Astrocyte of the spinal cord (primary cell): ENCODE measurements around the gene REV3L.
"Not testable (repeated sequence)": the region's sequence is repeated elsewhere in the genome, so short reads cannot be mapped to it uniquely, and the experiment has no call there.

Experiments used
- DNase-seq: peaks from one replicate; pipeline ENCODE4 v3.0.0; 2011; ENCODE audit warnings: low read depth, low spot score
- H3K4me3 ChIP-seq: 2 replicates; pipeline ENCODE4 v1.5.1; 2011; ENCODE audit warnings: low read depth, mild to moderate bottlenecking, low read length, moderate library complexity
- CTCF ChIP-seq: IDR thresholded peaks from 2 replicates; pipeline ENCODE4 v1.5.1; 2012; ENCODE audit warnings: low read depth, mild to moderate bottlenecking, low read length, inconsistent platforms
- in situ Hi-C: cut with HindIII; loops from 2 replicates; pipeline ENCODE4 v1.10.0; 2017; ENCODE audit warnings: low sequenced_read_pairs

The REV3L gene

GRCh38 chr6:111478749-111479148, 4.3 kb downstream of the REV3L start:
- in situ Hi-C loops, result no loop called here
- DNase-seq, result peak; percentile 79
- no peak overlapping the region for H3K4me3 ChIP-seq
- peak; percentile 50 for TF ChIP-seq CTCF

DNA sequence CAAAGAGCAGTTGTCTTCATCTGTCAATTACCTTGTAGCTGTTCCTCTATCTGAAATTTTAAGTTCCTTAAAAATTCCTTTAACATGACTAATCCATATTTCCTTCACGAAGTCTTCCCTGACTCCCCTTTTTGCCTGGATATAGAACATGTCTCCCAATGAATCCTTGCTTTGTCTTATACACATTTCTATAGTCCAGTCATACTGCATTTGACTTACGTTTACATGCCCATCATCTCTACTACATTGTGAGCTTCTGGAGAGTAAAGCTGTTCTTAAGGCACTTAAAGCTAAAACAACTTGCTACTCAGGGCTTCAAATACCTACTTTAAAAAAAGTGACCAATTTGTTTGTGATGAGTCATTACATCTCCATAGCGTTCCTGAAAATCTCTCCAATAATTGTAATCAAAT, 4.9 kb downstream of the REV3L start:
- DNase-seq, result peak; percentile 55
- in situ Hi-C loops, result no loop called here
- no peak for TF ChIP-seq CTCF
- no peak overlapping the region for H3K4me3 ChIP-seq

- in situ Hi-C loops, result no loop called here
- H3K4me3 ChIP-seq, result no peak overlapping the region
- DNase-seq, result no peak
- TF ChIP-seq CTCF, result no peak
Measured at GRCh38 chr6:111477481-111477938, 5.5 kb downstream of the REV3L start.

DNA sequence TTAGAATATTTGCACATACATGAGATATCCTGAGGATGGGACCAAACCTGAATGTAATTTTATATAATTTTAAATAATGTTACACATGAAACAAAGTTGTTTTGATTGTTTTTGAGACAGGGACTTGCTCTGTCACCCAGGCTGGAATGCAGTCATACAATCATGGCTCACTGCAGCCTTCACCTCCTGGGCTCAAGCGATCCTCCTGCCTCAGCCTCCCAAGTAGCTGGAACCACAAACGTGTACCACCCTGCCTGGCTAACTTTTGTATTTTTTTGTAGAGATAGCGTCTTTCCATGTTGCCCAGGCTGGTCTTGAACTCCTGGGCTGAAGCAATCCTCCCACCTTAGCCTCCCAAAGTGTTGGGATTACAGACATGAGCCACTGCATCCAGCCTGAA, 7.0 kb downstream of the REV3L start:
- H3K4me3 ChIP-seq, DNase-seq, in situ Hi-C loops: not testable (repeated sequence)

DNA sequence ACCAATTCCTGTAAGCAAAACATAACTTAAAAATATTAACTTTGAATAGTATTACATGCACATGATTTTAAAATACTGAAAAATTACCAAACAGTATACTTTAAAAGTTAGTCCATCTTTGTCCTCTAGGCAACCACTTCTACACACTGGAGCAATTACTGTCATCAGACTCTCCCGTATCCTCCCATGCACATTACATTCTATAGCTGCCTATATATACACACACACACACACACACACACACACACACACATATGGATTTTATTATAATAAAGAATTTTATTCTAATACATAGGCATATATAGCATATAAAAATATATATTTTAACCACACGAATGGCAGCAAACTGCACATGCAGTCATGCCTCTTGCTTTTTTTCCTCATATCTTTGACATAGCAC, 8.2 kb downstream of the REV3L start:
- TF ChIP-seq CTCF, result no peak
- in situ Hi-C loops, result no loop called here
- no peak for DNase-seq
- H3K4me3 ChIP-seq, result no peak overlapping the region

DNA sequence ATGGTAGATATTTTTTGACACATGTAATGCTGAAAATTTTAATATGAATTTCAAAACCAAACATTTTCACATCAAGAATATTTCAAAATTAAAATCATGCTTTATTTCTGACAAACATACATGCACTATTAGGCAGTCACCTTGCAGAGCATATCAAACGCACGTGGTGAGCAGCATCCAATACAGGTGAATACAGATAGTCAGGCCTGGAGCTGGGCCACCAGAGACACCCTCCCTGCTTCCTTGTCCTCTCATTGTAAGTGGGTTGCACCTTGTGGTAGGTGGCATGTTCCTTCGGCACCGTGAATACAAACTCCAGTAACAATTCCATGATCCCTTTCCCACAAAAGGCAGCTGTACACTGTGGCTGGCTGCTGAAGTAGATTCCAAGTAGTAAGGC, 8.9 kb downstream of the REV3L start:
- TF ChIP-seq CTCF, result no peak
- in situ Hi-C loops, result no loop called here
- no peak for DNase-seq
- no peak overlapping the region for H3K4me3 ChIP-seq

GRCh38 chr6:111472933-111473435, 10.0 kb downstream of the REV3L start:
- no peak for TF ChIP-seq CTCF
- in situ Hi-C loops, result no loop called here
- DNase-seq, result no peak
- H3K4me3 ChIP-seq, result no peak overlapping the region
